Chondrocyte (in vitro differentiated cells): Measurements from ENCODE around the gene CDHR4. TPM values are rescaled to one million over a fixed set of nuclear protein-coding genes. Genes with fewer than 3 reads are reported as not detected.

Experiments used
- DNase-seq: peaks from one replicate; pipeline ENCODE4 v3.0.0; 2021; ENCODE audit warnings: mixed read lengths, low spot score
- H3K27ac Mint-ChIP-seq: one replicate; pipeline ENCODE4 v1.8.0; 2021; ENCODE audit warnings: mild to moderate bottlenecking, moderate library complexity, mixed read lengths; ENCODE audit not compliant: unreplicated experiment
- H3K27me3 Mint-ChIP-seq: 2 replicates; pipeline ENCODE4 v1.8.0; 2021; ENCODE audit warnings: low read depth, mixed read lengths
- H3K36me3 Mint-ChIP-seq: 2 replicates; pipeline ENCODE4 v1.8.0; 2021; ENCODE audit warnings: low read depth, mixed read lengths
- H3K4me1 Mint-ChIP-seq: 2 replicates; pipeline ENCODE4 v1.8.0; 2021; ENCODE audit warnings: low read depth, mild to moderate bottlenecking, mixed read lengths
- H3K4me3 Mint-ChIP-seq: one replicate; pipeline ENCODE4 v1.8.0; 2021; ENCODE audit warnings: mild to moderate bottlenecking, moderate library complexity, mixed read lengths; ENCODE audit not compliant: unreplicated experiment
- H3K9me3 Mint-ChIP-seq: 2 replicates; pipeline ENCODE4 v1.8.0; 2021; ENCODE audit warnings: low read depth, mixed read lengths
- CTCF ChIP-seq: fragments of 200-600 bp; sonication (generic); IDR thresholded peaks from 2 replicates; pipeline ENCODE4 v1.5.0; 2021; ENCODE audit warnings: antibody characterized with exemption, mild to moderate bottlenecking, moderate library complexity
- long read RNA-seq: library from polyadenylated mRNA; stranded (forward); transcript quantifications from one replicate; pipeline ENCODE4 v2.0.0, GENCODE V29; 2021
- total RNA-seq: library from RNA; stranded (reverse); gene quantifications from 3 replicates; pipeline ENCODE4 v1.2.1, GENCODE V29; 2021

CDHR4 gene
- not detected in 3 replicates for total RNA-seq
- long read RNA-seq: 0 reads

GRCh38 chr3:49799761-49800160 lies at the start of gene CDHR4:
TSS of gene CDHR4 (minus strand) at chr3:49799873. CDS start at chr3:49799812, 61 bp downstream.
- no peak within 1 kb of the TSS for H3K27ac Mint-ChIP-seq
- TF ChIP-seq CTCF: no peak
- H3K4me1 Mint-ChIP-seq: peaks cover 26% of the 10 kb centered on the region
- H3K36me3 Mint-ChIP-seq: no peaks in the 10 kb centered on the region
- no peak within 1 kb of the TSS for H3K4me3 Mint-ChIP-seq
- DNase-seq: no peak
- H3K9me3 Mint-ChIP-seq: no peaks in the 10 kb centered on the region
- peaks cover 2% of the 10 kb centered on the region for H3K27me3 Mint-ChIP-seq

GRCh38 chr3:49845694-49846093 lies 46.0 kb upstream of the CDHR4 start:
- Mint-ChIP-seq H3K36me3 (no peaks in the 10 kb centered on the region), H3K9me3 (no peaks in the 10 kb centered on the region), H3K4me1 (peaks cover 7% of the 10 kb centered on the region), H3K27me3 (no peaks in the 10 kb centered on the region), H3K27ac (no peak overlapping the region), H3K4me3 (no peak overlapping the region)
- no peak for DNase-seq
- no peak for TF ChIP-seq CTCF

- H3K27me3 Mint-ChIP-seq: no peaks in the 10 kb centered on the region
- H3K9me3 Mint-ChIP-seq: no peaks in the 10 kb centered on the region
- H3K36me3 Mint-ChIP-seq: no peaks in the 10 kb centered on the region
- no peak for DNase-seq
- no peak for TF ChIP-seq CTCF
- no peak overlapping the region for H3K4me3 Mint-ChIP-seq
- no peak overlapping the region for H3K27ac Mint-ChIP-seq
- peaks cover 7% of the 10 kb centered on the region for H3K4me1 Mint-ChIP-seq
Observed at GRCh38 chr3:49844464-49845183, 45.0 kb upstream of the CDHR4 start.

- no peak overlapping the region for H3K27ac Mint-ChIP-seq
- no peaks in the 10 kb centered on the region for H3K27me3 Mint-ChIP-seq
- H3K4me3 Mint-ChIP-seq: no peak overlapping the region
- no peak for TF ChIP-seq CTCF
- no peaks in the 10 kb centered on the region for H3K9me3 Mint-ChIP-seq
- no peak for DNase-seq
- peaks cover 13% of the 10 kb centered on the region for H3K4me1 Mint-ChIP-seq
- H3K36me3 Mint-ChIP-seq: no peaks in the 10 kb centered on the region
Observed at GRCh38 chr3:49842843-49843517, 43.3 kb upstream of the CDHR4 start.

- Mint-ChIP-seq H3K27me3 (no peaks in the 10 kb centered on the region), H3K9me3 (no peaks in the 10 kb centered on the region), H3K36me3 (no peaks in the 10 kb centered on the region), H3K27ac (no peak overlapping the region), H3K4me1 (peaks cover 13% of the 10 kb centered on the region), H3K4me3 (no peak overlapping the region)
- no peak for DNase-seq
- no peak for TF ChIP-seq CTCF
Observed at GRCh38 chr3:49841806-49842205, 42.1 kb upstream of the CDHR4 start.
